ENCODE data around the gene LRMDA. TPM values are rescaled to one million over a fixed set of nuclear protein-coding genes. Genes with fewer than 3 reads are reported as not detected.

LRMDA gene
- total RNA-seq, 4 donors from 2014 or later = 7.3 to 20.1 (median 8.4) TPM

- Histone ChIP-seq H3K27me3 (no peaks in the 10 kb centered on the region), H3K9me3 (no peaks in the 10 kb centered on the region), H3K4me3 (no peak overlapping the region), H3K27ac (no peak overlapping the region), H3K36me3 (no peaks in the 10 kb centered on the region), H3K4me1 (peaks cover 0 to 35% (median 10%) of the 10 kb centered on the region in 3 donors)
- ATAC-seq = no peak
- TF ChIP-seq POLR2A (IDR thresholded peaks at IDR 0.05) = no peak
- no peak for TF ChIP-seq EP300 (IDR thresholded peaks at IDR 0.05)
- TF ChIP-seq CTCF (IDR thresholded peaks at IDR 0.05) = no peak
- TF ChIP-seq POLR2AphosphoS5 (IDR thresholded peaks at IDR 0.05) = no peak
- 98 to 100% methylated on average over 5 of the region's 6 CpGs for WGBS, 2 donors (ENCODE audit: low coverage in 1 of 2)
Measured at GRCh38 chr10:75425291-75426079, 5.9 kb upstream of the LRMDA start.

- Histone ChIP-seq H3K4me3 (no peak overlapping the region), H3K9me3 (no peaks in the 10 kb centered on the region), H3K36me3 (no peaks in the 10 kb centered on the region), H3K27me3 (no peaks in the 10 kb centered on the region), H3K4me1 (peaks cover 0 to 49% (median 15%) of the 10 kb centered on the region in 3 donors), H3K27ac (no peak overlapping the region)
- TF ChIP-seq EP300 (IDR thresholded peaks at IDR 0.05) = no peak
- WGBS, 2 donors (ENCODE audit: low coverage in 1 of 2) = 90 to 100% methylated on average over 1 of the region's 1 CpG
- no peak for ATAC-seq
Measured at GRCh38 chr10:75426880-75427279, 4.5 kb upstream of the LRMDA start.

- whole genome bisulfite sequencing, 2 donors (ENCODE audit: low coverage in 1 of 2) = 50 to 52% methylated on average over 1 to 3 of the region's 3 CpGs
- no peak for ATAC-seq
- Histone ChIP-seq H3K36me3 (no peaks in the 10 kb centered on the region), H3K27me3 (no peaks in the 10 kb centered on the region), H3K27ac (peak overlapping the region in 3 of 4 donors; percentile 72 to 86 (median 86)), H3K9me3 (no peaks in the 10 kb centered on the region), H3K4me1 (peaks cover 0 to 60% (median 15%) of the 10 kb centered on the region in 3 donors), H3K4me3 (no peak overlapping the region)
- TF ChIP-seq CTCF (IDR thresholded peaks at IDR 0.05) (no peak), POLR2AphosphoS5 (IDR thresholded peaks at IDR 0.05) (no peak), POLR2A (IDR thresholded peaks at IDR 0.05) (no peak), EP300 (IDR thresholded peaks at IDR 0.05) (no peak)
Measured at GRCh38 chr10:75427951-75428350, 3.5 kb upstream of the LRMDA start.

- Histone ChIP-seq H3K4me1 (peaks cover 0 to 60% (median 15%) of the 10 kb centered on the region in 3 donors), H3K9me3 (no peaks in the 10 kb centered on the region), H3K27me3 (no peaks in the 10 kb centered on the region), H3K27ac (peak overlapping the region in 3 of 4 donors; percentile 72 to 86 (median 86)), H3K4me3 (no peak overlapping the region), H3K36me3 (no peaks in the 10 kb centered on the region)
- TF ChIP-seq EP300 (IDR thresholded peaks at IDR 0.05) (no peak), POLR2AphosphoS5 (IDR thresholded peaks at IDR 0.05) (no peak)
- ATAC-seq = no peak
- 63 to 77% methylated on average over 8 of the region's 9 CpGs for WGBS, 2 donors (ENCODE audit: low coverage in 1 of 2)
Measured at GRCh38 chr10:75428434-75429158, 2.8 kb upstream of the LRMDA start.

GRCh38 chr10:75429159-75429827 is 2.1 kb upstream of the LRMDA start:
- ATAC-seq = no peak
- no peaks in the 10 kb centered on the region for H3K27me3 ChIP-seq
- 71 to 85% methylated on average over 4 to 5 of the region's 5 CpGs for WGBS, 2 donors (ENCODE audit: low coverage in 1 of 2)
- no peaks in the 10 kb centered on the region for H3K9me3 ChIP-seq
- no peaks in the 10 kb centered on the region for H3K36me3 ChIP-seq
- H3K4me3 ChIP-seq = no peak overlapping the region
- H3K27ac ChIP-seq = peak overlapping the region in 3 of 4 donors; percentile 6 to 86 (median 86)
- H3K4me1 ChIP-seq = peaks cover 0 to 60% (median 15%) of the 10 kb centered on the region in 3 donors
- TF ChIP-seq POLR2A (IDR thresholded peaks at IDR 0.05) = no peak
- TF ChIP-seq POLR2AphosphoS5 (IDR thresholded peaks at IDR 0.05) = no peak
- no peak for TF ChIP-seq EP300 (IDR thresholded peaks at IDR 0.05)
- no peak for TF ChIP-seq CTCF (IDR thresholded peaks at IDR 0.05)
